Ovary (tissue), 3 donors: Measurements from ENCODE around the gene DEFB132.

Experiments
- EP300 ChIP-seq: sonication (generic); formaldehyde crosslinking; IDR thresholded peaks from one replicate; pipeline ENCODE4 v1.6.1; 2017; ENCODE audit warnings: antibody characterized with exemption
- POLR2A ChIP-seq: fragments of 450-650 bp; IDR thresholded peaks from one replicate; pipeline ENCODE4 v1.6.1; 2017; ENCODE audit warnings: antibody characterized with exemption, mild to moderate bottlenecking, moderate library complexity
- TF ChIP-seq, protein P1 (sequence below), 3 donors: fragments of 450-650 bp in 2 of 3; fragments of 200-600 bp in 1 of 3; IDR thresholded peaks; one replicate each; pipeline versions ENCODE4 v1.5.1 to v1.8.0; 2016 to 2022; ENCODE audit warnings: antibody characterized with exemption in 3 of 3, mild to moderate bottlenecking in 1 of 3
- donor health status: DM: no; HTN: no; CAD: no.

DNA sequence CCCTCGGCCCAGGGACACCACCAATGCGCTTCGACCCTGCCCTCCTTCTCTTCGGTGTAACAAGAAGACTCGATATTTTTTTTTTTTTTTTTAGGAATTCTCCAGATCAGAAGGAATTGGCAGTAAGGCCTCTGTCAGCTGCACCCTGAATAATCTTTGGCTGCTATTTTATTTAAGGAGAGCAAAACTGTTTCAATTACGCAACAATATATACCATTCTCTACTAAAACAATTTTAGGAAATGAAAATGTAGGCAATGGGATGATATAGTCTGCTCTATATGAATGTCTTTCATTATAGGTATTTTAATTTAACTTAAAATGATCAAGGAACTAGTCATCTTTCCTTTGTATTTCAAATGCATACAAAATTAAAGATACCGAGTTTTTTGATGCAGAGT is 53.1 kb downstream of the DEFB132 start:
- TF ChIP-seq, protein P1, sequence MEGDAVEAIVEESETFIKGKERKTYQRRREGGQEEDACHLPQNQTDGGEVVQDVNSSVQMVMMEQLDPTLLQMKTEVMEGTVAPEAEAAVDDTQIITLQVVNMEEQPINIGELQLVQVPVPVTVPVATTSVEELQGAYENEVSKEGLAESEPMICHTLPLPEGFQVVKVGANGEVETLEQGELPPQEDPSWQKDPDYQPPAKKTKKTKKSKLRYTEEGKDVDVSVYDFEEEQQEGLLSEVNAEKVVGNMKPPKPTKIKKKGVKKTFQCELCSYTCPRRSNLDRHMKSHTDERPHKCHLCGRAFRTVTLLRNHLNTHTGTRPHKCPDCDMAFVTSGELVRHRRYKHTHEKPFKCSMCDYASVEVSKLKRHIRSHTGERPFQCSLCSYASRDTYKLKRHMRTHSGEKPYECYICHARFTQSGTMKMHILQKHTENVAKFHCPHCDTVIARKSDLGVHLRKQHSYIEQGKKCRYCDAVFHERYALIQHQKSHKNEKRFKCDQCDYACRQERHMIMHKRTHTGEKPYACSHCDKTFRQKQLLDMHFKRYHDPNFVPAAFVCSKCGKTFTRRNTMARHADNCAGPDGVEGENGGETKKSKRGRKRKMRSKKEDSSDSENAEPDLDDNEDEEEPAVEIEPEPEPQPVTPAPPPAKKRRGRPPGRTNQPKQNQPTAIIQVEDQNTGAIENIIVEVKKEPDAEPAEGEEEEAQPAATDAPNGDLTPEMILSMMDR (IDR thresholded peaks at IDR 0.05): no peak
- TF ChIP-seq POLR2A (no peak), EP300 (no peak)
